GM19438 (cell line): ENCODE measurements around the gene DEFB131B.
"Not testable (repeated sequence)": the region's sequence is repeated elsewhere in the genome, so short reads cannot be mapped to it uniquely, and the experiment has no call there.

Experiments used
- ATAC-seq: cut with Tn5 transposase; IDR thresholded peaks from one replicate; pipeline ENCODE4 v1.9.1; 2021; ENCODE audit warnings: low read depth; ENCODE audit not compliant: unreplicated experiment

DEFB131B gene, protein sequence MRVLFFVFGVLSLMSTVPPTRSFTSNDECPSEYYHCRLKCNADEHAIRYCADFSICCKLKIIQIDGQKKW

DNA sequence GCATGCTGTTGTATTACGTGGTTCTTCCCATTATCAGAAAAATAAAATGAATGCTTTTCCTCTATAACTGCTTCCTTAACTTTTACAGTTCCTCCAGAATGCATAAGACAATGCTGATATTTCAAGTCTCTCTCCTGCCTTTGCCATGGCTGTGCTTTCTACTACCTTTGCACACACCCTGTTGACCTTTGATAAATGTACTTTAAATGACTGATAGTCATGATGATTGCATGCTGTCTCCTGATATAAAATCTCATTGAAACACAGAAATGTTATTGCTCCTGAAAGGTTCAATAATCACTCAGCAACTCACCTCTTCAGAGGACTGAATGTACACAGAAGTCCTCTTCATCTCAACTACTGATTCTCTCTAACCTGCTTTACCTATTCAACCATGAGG, at the start of gene DEFB131B:
Gene DEFB131B, plus strand, starts transcription at position 395 of the 400 bp plus-strand sequence. Its CDS starts 0 bp downstream, at position 395.
- ATAC-seq, result not testable (repeated sequence)

DNA sequence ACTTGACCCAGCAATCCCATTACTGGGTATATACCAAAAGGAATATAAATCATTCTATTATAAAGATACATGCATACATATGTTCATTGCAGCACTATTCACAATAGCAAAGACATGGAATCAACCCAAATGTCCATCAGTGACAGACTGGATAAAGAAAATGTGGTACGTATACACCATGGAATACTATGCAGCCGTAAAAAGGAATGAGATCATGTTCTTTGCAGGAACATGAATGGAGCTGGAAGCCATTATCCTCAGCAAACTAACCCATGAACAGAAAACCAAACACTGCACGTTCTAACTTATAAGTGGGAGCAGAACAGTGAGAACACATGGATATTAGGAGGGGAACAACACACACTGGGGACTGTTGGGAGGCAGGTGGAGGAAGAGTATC, 49.0 kb upstream of the DEFB131B start:
- ATAC-seq, result not testable (repeated sequence)

DNA sequence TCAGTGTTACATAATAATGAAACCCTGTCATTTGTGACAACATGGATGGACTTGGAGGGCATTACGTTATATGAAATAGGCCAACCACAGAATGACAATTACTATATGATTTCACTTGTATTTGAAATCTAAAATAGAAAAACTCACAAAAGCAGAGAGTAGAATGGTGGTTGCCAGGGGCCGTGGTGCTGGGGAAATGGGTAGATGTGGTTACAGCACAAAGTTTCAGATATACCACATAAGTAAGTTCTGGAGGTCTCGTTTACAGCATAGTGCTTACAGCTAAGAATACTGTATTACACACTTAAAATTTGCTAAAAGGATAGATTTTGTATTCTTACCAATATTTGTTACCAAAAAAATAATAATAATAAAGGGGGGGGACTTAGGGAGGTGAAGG, 48.6 kb upstream of the DEFB131B start:
- ATAC-seq, result not testable (repeated sequence)

DNA sequence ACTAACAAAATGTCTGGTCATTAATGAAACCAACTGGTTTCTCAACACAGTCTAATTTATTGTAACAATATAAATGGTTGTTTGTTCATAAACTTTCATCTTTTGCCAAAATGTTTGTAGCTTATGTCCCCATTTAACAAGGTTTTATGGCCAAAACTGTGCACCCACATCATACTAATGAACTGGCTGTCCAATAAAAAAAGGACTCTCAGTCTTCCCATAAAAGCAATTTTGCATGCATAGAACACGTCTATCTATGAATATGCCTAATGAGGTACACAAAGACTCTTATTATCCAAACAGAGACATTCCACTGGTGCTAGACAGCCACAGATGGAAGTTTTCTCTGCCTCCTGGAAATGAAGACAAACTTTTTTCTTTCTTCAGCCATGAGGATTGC, 45.4 kb upstream of the DEFB131B start, which contains the start of gene DEFB108B:
Gene DEFB108B, plus strand, starts transcription at position 390 of the 400 bp plus-strand sequence. Its CDS starts 0 bp downstream, at position 390.
- ATAC-seq, result not testable (repeated sequence)

DNA sequence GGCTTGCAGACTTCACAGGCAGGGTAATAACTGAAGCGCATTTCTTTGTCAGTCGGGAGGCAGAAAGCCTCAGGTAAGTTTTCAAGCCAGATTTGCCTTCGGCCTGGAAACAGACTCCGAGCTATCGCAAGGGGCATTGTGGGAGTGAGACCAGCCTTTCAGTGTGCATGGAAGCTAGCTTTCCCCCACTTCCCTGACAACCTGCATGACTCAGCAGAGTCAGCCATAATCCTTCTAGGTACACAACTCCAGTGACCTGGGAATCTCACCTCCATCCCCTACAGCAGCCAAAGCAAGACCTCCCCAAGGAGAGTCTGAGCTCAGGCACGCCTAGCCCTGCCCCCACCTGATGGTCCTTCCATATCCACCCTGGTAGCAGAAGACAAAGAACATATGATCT, 35.5 kb upstream of the DEFB131B start:
- ATAC-seq, result not testable (repeated sequence)

DNA sequence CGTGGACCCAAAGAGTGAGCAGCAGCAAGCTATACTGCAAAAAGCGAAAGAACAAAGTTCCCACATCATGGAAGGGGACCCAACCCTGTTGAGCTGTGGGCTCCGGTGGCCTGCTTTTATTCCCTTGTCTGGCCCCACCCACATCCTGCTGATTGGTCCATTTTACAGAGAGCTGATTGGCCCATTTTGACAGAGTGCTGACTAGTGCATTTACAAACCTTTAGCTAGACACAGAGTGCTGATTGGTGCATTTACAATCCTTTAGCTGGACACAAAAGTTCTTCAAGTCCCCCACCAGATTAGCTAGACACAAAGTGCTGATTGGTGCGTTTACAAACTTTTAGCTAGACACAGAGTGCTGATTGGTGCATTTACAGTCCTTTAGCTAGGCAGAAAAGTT, 34.9 kb upstream of the DEFB131B start:
- not testable (repeated sequence) for ATAC-seq

DNA sequence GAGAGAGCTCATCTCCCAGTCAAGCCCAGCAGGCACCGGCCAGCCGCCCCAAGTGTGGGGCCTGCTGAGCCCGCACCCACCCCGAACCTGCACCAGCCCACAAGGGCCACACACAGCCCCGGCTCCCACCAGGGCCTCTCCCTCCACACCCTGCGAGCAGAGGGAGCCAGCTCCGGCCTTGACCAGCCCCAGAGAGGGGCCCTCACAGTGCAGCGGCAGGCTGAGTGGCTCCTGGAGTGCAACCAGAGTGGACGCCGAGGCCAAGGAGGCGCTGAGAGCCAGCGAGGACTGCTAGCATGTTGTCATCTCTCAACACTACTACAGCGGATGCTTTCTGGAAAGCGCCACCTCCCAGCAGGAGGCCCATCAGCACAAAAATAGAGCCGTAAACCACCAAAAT, 34.4 kb upstream of the DEFB131B start:
- ATAC-seq, result no peak

DNA sequence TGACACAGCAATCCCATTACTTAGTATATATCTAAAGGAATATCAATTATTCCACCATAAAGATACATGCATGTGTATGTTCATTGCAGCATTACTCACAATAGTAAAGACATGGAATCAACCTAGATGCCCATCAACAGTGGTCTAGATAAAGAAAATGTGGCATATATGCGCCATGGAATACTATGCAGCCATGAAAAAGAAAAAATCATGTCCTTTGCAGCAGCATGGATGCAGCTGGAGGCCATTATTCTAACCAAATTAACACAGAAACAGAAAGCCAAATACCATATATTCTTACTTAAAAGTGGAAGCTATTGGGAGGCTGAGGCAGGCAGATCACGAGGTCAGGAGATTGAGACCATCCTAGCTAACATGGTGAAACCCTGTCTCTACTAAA, 24.4 kb upstream of the DEFB131B start:
- ATAC-seq, result not testable (repeated sequence)

DNA sequence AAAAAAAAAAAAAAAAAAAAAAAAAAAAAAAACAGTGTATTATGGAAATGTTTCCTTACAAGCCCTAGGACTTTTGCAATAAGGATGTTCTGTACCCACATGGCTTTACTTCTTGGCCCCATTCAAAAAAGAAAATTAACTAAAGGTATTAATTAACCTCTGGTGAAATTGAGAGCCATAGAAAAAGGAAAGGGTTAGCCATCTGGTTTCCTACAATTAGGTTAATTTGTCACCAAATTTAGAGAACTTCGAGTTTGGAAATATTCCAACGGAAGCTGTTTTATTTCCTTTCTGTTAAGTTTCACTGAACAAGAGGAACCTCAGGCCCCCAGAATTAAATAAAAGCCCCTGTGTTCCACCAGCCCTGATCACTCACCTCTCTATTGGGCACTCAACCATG, 22.4 kb upstream of the DEFB131B start:
- ATAC-seq, result not testable (repeated sequence)

DNA sequence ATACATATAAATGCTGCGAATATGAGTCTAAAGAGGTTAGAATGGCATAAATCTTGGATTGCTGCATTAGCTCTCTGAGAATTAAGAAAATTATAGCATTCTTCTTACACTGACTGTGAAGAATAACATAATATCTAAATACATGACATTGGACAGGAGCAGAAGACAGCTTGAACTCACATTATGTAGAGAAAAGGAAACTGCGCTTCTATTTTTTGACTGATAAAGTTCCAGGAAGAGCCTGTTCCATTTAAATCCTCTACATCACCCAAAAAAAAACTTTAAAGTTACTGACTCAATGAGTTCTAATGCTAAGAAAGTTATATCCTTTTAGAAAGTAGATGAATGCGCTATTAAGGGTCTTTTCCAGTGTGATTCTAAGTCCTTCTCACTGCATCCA, 17.4 kb upstream of the DEFB131B start:
- ATAC-seq, result not testable (repeated sequence)

DNA sequence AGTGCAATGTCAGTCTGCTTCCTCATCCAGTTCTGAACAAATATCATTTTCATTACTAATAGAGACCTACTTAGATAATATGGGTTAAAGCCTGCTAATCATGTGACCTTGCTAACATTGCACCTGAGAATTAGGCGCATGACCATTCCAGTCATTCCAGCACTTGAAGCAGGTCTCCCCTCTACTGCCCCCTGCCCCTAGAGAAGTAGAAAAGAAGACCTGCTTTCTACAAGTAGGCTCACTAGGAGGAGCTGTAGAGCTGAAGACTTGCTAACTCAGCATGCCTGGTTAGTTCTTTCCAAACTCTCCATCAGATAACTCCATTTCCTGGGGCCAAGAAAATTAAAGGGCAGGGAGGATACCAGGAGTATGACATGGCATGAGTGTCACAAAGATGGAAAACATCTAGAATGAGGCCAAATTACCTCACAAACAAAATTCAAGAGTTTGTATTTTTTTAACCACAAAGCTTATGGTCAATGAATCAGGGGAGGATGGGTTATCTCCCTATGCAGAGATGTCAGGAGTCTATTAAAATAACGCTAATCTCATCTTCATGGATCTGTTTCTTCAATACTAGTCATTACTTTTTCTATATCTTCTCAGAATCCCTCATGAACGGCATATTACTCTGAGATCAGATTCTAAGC, 14.2 kb upstream of the DEFB131B start:
- not testable (repeated sequence) for ATAC-seq

DNA sequence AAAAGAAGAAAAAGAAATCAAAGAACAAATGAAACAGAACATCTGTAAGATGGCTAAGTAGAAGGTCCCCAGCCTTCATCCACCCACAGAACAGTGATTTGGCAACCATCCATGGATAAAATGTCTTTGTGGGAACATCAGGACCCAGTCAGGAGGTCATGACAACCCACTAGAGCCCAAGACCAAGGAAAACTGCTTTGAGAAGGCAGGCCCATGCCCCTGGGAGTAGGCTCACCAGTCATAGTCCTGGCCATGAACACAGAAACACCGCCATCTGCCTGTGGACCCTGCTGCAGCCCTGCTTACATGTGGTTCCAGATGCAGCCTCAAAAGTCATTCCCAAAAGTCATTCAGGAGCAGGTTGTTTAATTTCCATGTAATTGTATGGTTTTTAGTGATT, 11.0 kb upstream of the DEFB131B start:
- not testable (repeated sequence) for ATAC-seq

DNA sequence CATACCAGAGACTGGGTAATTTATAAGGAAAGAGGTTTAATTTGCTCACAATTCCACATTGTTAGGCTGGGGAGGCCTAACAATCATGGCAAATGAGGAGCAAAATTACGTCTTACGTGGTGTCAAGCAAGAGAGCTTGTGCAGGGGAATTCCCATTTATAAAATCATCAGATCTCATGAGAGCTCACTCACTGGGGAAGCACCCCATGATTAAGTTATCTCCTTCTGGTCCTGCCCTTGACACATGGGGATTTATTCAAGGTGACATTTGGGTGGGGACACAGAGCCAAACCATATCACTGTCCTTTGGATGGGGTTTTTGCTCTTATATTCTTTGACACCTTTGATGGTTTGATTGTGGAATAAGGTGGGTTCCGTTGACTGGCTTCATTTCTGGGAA, 8.3 kb upstream of the DEFB131B start:
- not testable (repeated sequence) for ATAC-seq

DNA sequence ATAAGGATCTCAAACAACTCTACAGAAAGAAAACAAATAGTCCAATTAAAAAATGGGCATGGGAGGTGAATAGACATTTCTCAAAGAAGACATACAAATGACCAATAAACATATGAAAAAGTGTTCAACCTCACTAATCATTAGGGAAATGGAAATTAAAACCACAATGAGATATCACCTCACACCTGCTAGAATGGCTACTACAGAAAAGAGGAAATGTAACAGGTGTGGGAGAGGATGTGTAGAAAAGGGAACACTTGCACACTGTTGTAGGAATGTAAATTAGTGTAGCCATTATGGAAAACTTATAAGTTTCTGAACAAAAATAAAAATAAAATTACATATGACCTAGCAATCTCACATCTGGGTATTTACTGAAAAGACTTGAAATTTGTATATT, 7.6 kb upstream of the DEFB131B start:
- ATAC-seq, result not testable (repeated sequence)

DNA sequence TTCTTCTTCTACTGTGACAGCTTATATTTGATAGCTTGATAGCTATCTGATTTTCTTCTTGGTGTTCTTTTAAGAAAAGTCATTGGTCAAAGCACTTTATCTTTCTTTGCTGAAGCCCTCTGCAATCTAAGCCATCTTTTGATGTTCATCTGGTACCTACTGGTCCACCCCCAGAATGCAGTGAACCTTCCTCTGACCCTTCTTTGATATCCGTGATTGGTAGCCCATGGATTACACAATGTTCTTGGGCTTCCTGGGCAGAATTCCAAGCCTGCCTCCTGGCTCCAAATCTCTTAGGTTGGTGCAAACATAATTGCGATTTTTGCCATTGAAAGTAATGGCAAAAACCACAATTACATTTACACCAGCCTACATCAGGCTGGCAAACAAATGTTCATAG, 2.0 kb upstream of the DEFB131B start:
- not testable (repeated sequence) for ATAC-seq

DNA sequence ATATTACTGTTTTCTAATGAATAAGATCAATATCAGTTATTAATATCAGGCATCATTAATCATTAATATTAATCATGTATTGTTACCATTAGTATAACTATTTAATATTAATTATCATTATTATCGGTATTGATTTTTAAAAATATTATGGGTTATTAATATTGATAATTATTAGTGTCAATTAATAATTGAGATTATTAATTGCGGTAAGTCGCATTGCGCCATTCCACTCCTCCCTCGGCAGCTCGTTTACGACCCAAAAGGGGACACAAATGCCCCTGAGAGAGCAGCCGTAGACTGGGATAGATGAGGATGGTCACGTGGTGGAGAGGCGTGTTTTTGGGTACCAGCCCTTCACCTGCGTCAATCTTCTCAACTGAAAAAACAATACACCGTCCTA, 7.6 kb downstream of the DEFB131B start:
- not testable (repeated sequence) for ATAC-seq

DNA sequence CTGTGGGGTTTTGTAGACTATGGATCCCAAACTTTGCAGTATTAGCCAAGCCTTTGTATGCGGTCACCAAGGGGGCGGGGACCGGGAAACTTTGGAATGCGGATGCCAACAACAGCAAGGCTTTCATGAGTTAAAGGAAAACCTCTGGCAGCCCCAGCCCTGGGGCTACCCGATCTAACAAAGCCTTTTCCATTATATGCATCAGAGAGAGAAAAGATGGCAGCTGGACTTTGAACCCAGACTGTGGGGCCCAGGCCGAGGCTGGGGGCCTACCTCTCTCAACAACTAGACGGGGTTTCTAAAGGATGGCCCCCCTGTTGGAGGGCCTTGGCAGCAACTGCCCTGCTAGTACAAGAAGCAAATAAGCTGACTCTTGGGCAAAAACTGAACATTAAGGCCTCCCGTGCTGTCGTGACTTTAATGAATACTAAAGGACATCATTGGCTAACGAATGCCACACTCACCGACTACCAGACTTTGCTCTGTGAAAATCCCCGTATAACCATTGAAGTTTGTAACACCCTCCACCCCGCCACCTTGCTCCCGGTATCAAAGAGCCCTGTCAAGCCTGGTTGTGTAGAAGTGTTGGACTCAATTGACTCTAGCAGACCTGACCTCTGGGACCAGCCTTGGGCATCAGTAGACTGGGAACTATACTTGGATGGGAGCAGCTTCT, 10.2 kb downstream of the DEFB131B start:
- not testable (repeated sequence) for ATAC-seq

DNA sequence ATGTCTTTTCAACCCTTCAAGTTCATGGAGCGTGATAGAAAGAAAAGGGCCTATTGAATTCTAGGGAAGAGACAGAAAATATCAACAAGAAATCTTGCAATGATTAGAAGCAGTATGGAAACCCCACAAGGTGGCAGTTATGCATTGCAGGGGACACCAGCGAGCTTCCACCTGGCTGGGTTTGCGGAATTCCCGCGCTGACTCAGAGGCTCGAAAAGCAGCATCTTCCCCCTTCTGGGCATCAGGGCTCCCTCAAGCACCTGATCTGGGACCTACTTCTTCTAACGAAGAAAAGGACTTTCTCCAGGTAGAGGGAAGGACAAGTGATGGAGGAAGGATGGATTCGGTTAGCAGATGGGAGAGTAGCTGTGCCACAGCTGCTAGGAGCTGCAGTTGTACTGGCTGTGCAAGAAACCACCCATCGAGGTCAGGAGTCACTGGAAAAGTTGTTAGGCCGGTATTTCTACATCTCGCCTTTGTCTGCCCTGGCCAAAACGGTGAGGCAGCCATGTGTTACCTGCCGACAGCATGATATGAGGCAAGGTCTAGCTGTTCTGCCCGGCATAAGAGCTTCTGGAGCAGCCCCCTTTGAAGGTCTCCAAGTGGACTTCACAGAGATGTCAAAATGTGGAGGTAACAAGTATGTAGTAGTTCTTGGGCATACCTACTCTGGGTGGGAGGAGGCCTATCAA, 11.1 kb downstream of the DEFB131B start:
- ATAC-seq, result not testable (repeated sequence)

DNA sequence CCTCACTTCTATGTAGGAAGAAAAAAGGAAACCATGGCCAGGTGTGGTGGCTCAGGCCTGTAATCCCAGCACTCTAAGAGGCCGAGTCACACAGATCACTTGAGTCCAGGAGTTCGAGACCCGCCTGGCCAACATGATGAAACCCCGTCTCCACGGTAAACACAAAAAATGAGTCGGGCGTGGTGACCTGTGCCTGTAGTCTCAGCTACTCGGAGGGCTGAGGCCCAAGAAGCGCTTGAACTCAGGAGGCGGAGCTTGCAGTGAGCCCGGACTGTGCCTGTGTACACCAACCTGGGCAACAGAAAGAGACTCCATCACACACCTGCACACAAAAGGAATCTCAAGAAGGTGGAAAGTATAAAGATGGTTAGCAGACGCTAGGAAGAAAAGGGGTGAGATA, 17.7 kb downstream of the DEFB131B start:
- no peak for ATAC-seq

DNA sequence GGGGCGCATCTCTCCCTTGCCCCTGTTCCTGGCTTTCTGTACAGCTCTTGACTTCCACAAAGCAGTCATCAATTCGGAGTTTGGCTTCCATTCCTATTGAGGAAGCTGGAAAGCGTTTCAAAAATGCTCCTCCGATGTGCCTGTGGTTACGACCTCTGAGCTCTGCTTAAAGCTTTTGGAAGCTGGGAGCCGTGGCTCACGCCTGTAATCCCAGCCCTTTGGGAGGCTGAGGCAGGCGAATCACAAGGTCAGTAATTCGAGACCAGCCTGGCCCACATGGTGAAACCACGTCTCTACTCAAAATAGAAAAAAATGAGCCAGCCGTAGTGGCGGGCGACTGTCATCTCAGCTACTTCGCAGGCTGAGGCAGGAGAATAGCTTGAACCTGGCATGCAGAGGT, 22.9 kb downstream of the DEFB131B start:
- not testable (repeated sequence) for ATAC-seq

DNA sequence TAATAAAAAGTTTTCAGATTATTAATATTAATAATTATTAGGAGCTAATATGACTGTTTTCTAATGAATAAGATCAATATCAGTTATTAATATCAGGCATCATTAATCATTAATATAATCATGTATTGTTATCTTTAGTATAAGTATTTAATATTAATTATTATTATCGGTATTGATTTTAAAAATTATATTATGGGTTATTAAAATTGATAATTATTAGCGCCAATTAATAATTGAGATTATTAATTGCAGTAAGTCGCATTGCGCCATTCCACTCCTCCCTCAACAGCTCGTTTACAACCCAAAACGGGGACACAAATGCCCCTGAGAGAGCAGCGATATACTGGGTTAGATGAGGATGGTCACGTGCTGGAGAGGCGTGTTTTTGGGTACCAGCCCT, 30.0 kb downstream of the DEFB131B start:
- no peak for ATAC-seq
